HEK293 (cell line): ENCODE data around the gene TUFM.

ENCODE experiments used
- EGR2 ChIP-seq: fragments of 450-650 bp; formaldehyde crosslinking; IDR thresholded peaks from 2 replicates; pipeline ENCODE4 v1.5.1; 2016; ENCODE audit warnings: low read depth, missing biosample characterization, missing genetic modification characterization
- HOXA7 ChIP-seq: sonication (generic); formaldehyde crosslinking; IDR thresholded peaks from 2 replicates; pipeline ENCODE4 v1.8.1; 2022; ENCODE audit warnings: missing genetic modification reagents, borderline replicate concordance
- OSR2 ChIP-seq: fragments of 450-650 bp; formaldehyde crosslinking; IDR thresholded peaks from 2 replicates; pipeline ENCODE4 v1.5.1; 2016; ENCODE audit warnings: missing biosample characterization, missing genetic modification characterization
- OVOL3 ChIP-seq: fragments of 450-650 bp; formaldehyde crosslinking; IDR thresholded peaks from 2 replicates; pipeline ENCODE4 v1.5.1; 2016; ENCODE audit warnings: missing biosample characterization, missing genetic modification characterization
- PRDM4 ChIP-seq: fragments of 450-650 bp; formaldehyde crosslinking; IDR thresholded peaks from 2 replicates; pipeline ENCODE4 v1.5.1; 2017; ENCODE audit warnings: missing biosample characterization, missing genetic modification characterization
- RBAK ChIP-seq: fragments of 450-650 bp; formaldehyde crosslinking; IDR thresholded peaks from 2 replicates; pipeline ENCODE4 v1.5.1; 2016; ENCODE audit warnings: missing biosample characterization, missing genetic modification characterization
- ZBTB21 ChIP-seq: fragments of 450-650 bp; formaldehyde crosslinking; IDR thresholded peaks from 2 replicates; pipeline ENCODE4 v1.5.1; 2017; ENCODE audit warnings: missing biosample characterization, missing genetic modification characterization
- ZNF132 ChIP-seq: fragments of 450-650 bp; formaldehyde crosslinking; IDR thresholded peaks from 2 replicates; pipeline ENCODE4 v1.5.1; 2017; ENCODE audit warnings: missing biosample characterization, missing genetic modification characterization, borderline replicate concordance
- ZNF138 ChIP-seq: fragments of 450-650 bp; formaldehyde crosslinking; IDR thresholded peaks from 2 replicates; pipeline ENCODE4 v1.5.1; 2016; ENCODE audit warnings: missing biosample characterization, missing genetic modification characterization, borderline replicate concordance
- ZNF184 ChIP-seq: fragments of 450-650 bp; IDR thresholded peaks from 2 replicates; pipeline ENCODE4 v1.5.1; 2018; ENCODE audit warnings: missing biosample characterization, mild to moderate bottlenecking, missing genetic modification characterization
- ZNF221 ChIP-seq: fragments of 450-650 bp; formaldehyde crosslinking; IDR thresholded peaks from 2 replicates; pipeline ENCODE4 v1.5.1; 2017; ENCODE audit warnings: missing biosample characterization, missing genetic modification characterization, borderline replicate concordance
- ZNF366 ChIP-seq: fragments of 450-650 bp; formaldehyde crosslinking; conservative IDR thresholded peaks from 2 replicates; pipeline ENCODE4 v1.5.1; 2016; ENCODE audit warnings: missing biosample characterization, missing genetic modification characterization
- ZNF404 ChIP-seq: fragments of 450-650 bp; formaldehyde crosslinking; IDR thresholded peaks from 2 replicates; pipeline ENCODE4 v1.5.1; 2017; ENCODE audit warnings: missing biosample characterization, missing genetic modification characterization
- ZNF473 ChIP-seq: fragments of 450-650 bp; formaldehyde crosslinking; IDR thresholded peaks from 2 replicates; pipeline ENCODE4 v1.5.1; 2017; ENCODE audit warnings: missing biosample characterization, missing genetic modification characterization
- ZNF518A ChIP-seq: fragments of 450-650 bp; formaldehyde crosslinking; conservative IDR thresholded peaks from 2 replicates; pipeline ENCODE4 v1.5.1; 2016; ENCODE audit warnings: low read depth, missing biosample characterization, missing genetic modification characterization
- ZNF529 ChIP-seq: fragments of 450-650 bp; formaldehyde crosslinking; IDR thresholded peaks from 2 replicates; pipeline ENCODE4 v1.5.1; 2017; ENCODE audit warnings: missing genetic modification characterization, missing biosample characterization; ENCODE audit not compliant: insufficient replicate concordance
- ZNF544 ChIP-seq: fragments of 450-650 bp; formaldehyde crosslinking; IDR thresholded peaks from 2 replicates; pipeline ENCODE4 v1.5.0; 2017; ENCODE audit warnings: missing biosample characterization, missing genetic modification characterization
- ZNF549 ChIP-seq: fragments of 450-650 bp; IDR thresholded peaks from 2 replicates; pipeline ENCODE4 v1.5.1; 2018; ENCODE audit warnings: missing biosample characterization, missing genetic modification characterization, mild to moderate bottlenecking, inconsistent platforms, moderate library complexity
- ZNF555 ChIP-seq: fragments of 450-650 bp; formaldehyde crosslinking; conservative IDR thresholded peaks from 2 replicates; pipeline ENCODE4 v1.5.1; 2017; ENCODE audit warnings: missing biosample characterization, mild to moderate bottlenecking, missing genetic modification characterization, inconsistent platforms
- ZNF610 ChIP-seq: fragments of 450-650 bp; formaldehyde crosslinking; IDR thresholded peaks from 2 replicates; pipeline ENCODE4 v1.5.1; 2016; ENCODE audit warnings: missing biosample characterization, missing genetic modification characterization, borderline replicate concordance
- ZNF623 ChIP-seq: fragments of 450-650 bp; formaldehyde crosslinking; IDR thresholded peaks from 2 replicates; pipeline ENCODE4 v1.5.1; 2016; ENCODE audit warnings: missing biosample characterization, missing genetic modification characterization
- ZNF792 ChIP-seq: fragments of 450-650 bp; formaldehyde crosslinking; IDR thresholded peaks from 2 replicates; pipeline ENCODE4 v1.5.1; 2016; ENCODE audit warnings: missing biosample characterization, missing genetic modification characterization
- TF ChIP-seq, protein P1 (sequence below): fragments of 450-650 bp; formaldehyde crosslinking; IDR thresholded peaks from 2 replicates; pipeline ENCODE4 v1.5.0; 2017; ENCODE audit warnings: missing biosample characterization, missing genetic modification characterization, borderline replicate concordance
- TF ChIP-seq, protein P2 (sequence below): fragments of 450-650 bp; formaldehyde crosslinking; IDR thresholded peaks from 2 replicates; pipeline ENCODE4 v1.5.1; 2016; ENCODE audit warnings: missing biosample characterization, missing genetic modification characterization, low read depth
- TF ChIP-seq, protein P3 (sequence below): fragments of 450-650 bp; formaldehyde crosslinking; IDR thresholded peaks from 2 replicates; pipeline ENCODE4 v1.5.1; 2017; ENCODE audit warnings: missing biosample characterization, missing genetic modification characterization
- TF ChIP-seq, protein P4 (sequence below): fragments of 450-650 bp; formaldehyde crosslinking; IDR thresholded peaks from 2 replicates; pipeline ENCODE4 v1.5.1; 2016; ENCODE audit warnings: missing biosample characterization, missing genetic modification characterization

TUFM gene

DNA sequence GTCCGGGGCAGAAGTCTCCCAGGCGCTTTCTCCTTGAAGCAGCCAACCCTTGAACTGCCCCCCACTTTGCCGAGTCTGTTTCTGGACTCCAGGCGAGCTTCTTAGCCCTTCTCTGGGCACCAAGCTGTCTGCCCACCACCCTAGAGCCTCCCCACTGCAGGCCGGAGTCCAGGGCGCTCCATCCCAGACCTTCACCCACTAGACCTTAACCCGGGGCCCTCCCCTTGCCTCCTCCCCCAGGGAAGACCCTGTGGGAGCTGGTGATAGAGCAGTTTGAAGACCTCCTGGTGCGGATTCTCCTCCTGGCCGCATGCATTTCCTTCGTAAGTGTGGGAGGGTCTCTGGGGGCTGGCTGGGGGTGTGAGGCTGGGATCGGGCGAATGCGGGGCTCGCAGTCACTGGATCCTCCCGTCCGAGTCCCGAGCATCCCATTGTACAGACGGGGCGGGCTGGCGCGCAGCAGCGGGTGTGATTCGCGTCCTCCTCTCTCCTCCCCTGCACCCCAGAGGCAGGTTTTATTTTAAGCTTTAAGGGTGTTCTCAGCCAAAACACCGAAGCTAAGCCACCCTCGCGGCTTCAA is 33.2 kb upstream of the TUFM start (continued):
- TF ChIP-seq, protein P1, sequence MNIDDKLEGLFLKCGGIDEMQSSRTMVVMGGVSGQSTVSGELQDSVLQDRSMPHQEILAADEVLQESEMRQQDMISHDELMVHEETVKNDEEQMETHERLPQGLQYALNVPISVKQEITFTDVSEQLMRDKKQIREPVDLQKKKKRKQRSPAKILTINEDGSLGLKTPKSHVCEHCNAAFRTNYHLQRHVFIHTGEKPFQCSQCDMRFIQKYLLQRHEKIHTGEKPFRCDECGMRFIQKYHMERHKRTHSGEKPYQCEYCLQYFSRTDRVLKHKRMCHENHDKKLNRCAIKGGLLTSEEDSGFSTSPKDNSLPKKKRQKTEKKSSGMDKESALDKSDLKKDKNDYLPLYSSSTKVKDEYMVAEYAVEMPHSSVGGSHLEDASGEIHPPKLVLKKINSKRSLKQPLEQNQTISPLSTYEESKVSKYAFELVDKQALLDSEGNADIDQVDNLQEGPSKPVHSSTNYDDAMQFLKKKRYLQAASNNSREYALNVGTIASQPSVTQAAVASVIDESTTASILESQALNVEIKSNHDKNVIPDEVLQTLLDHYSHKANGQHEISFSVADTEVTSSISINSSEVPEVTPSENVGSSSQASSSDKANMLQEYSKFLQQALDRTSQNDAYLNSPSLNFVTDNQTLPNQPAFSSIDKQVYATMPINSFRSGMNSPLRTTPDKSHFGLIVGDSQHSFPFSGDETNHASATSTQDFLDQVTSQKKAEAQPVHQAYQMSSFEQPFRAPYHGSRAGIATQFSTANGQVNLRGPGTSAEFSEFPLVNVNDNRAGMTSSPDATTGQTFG (tag by site-specific recombination) = no peak
- TF ChIP-seq ZNF366 (tag by site-specific recombination) (no peak), ZNF404 (tag by site-specific recombination) (no peak), ZNF184 (tag by site-specific recombination) (no peak), PRDM4 (no peak), ZNF792 (tag by site-specific recombination) (no peak), ZNF549 (tag by site-specific recombination) (no peak), OVOL3 (tag by site-specific recombination) (no peak), OSR2 (tag by site-specific recombination) (no peak), ZNF138 (no peak), HOXA7 (CRISPR knock-in tag) (no peak), RBAK (tag by site-specific recombination) (no peak), ZNF221 (tag by site-specific recombination) (no peak), ZNF529 (tag by site-specific recombination) (no peak), ZNF555 (tag by site-specific recombination) (no peak), ZNF518A (tag by site-specific recombination) (no peak), ZNF132 (no peak), ZNF473 (tag by site-specific recombination) (no peak), ZNF623 (tag by site-specific recombination) (no peak), ZBTB21 (tag by site-specific recombination) (no peak), ZNF610 (no peak), EGR2 (tag by site-specific recombination) (peak; percentile 61), ZNF544 (tag by site-specific recombination) (no peak)
- TF ChIP-seq, protein P2, sequence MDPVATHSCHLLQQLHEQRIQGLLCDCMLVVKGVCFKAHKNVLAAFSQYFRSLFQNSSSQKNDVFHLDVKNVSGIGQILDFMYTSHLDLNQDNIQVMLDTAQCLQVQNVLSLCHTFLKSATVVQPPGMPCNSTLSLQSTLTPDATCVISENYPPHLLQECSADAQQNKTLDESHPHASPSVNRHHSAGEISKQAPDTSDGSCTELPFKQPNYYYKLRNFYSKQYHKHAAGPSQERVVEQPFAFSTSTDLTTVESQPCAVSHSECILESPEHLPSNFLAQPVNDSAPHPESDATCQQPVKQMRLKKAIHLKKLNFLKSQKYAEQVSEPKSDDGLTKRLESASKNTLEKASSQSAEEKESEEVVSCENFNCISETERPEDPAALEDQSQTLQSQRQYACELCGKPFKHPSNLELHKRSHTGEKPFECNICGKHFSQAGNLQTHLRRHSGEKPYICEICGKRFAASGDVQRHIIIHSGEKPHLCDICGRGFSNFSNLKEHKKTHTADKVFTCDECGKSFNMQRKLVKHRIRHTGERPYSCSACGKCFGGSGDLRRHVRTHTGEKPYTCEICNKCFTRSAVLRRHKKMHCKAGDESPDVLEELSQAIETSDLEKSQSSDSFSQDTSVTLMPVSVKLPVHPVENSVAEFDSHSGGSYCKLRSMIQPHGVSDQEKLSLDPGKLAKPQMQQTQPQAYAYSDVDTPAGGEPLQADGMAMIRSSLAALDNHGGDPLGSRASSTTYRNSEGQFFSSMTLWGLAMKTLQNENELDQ (tag by site-specific recombination) = no peak
- TF ChIP-seq, protein P3, sequence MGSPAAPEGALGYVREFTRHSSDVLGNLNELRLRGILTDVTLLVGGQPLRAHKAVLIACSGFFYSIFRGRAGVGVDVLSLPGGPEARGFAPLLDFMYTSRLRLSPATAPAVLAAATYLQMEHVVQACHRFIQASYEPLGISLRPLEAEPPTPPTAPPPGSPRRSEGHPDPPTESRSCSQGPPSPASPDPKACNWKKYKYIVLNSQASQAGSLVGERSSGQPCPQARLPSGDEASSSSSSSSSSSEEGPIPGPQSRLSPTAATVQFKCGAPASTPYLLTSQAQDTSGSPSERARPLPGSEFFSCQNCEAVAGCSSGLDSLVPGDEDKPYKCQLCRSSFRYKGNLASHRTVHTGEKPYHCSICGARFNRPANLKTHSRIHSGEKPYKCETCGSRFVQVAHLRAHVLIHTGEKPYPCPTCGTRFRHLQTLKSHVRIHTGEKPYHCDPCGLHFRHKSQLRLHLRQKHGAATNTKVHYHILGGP (tag by site-specific recombination) = no peak
- TF ChIP-seq, protein P4, sequence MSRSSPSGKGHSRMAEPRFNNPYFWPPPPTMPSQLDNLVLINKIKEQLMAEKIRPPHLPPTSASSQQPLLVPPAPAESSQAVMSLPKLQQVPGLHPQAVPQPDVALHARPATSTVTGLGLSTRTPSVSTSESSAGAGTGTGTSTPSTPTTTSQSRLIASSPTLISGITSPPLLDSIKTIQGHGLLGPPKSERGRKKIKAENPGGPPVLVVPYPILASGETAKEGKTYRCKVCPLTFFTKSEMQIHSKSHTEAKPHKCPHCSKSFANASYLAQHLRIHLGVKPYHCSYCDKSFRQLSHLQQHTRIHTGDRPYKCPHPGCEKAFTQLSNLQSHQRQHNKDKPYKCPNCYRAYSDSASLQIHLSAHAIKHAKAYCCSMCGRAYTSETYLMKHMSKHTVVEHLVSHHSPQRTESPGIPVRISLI (tag by site-specific recombination) = no peak
